GM12892 (cell line): ENCODE data around the gene PACSIN3.

ENCODE experiments used
- POLR2A ChIP-seq: IDR thresholded peaks from 2 replicates; pipeline ENCODE4 v1.6.1; 2011; ENCODE audit warnings: low read depth, low read length, control low read depth
- POLR2AphosphoS5 ChIP-seq: IDR thresholded peaks from 2 replicates; pipeline ENCODE4 v1.6.1; 2011; ENCODE audit warnings: low read depth, low read length, control low read depth
- TAF1 ChIP-seq: IDR thresholded peaks from 2 replicates; pipeline ENCODE4 v1.6.1; 2011; ENCODE audit warnings: low read depth, mild to moderate bottlenecking, control low read depth, low read length, borderline replicate concordance

DNA sequence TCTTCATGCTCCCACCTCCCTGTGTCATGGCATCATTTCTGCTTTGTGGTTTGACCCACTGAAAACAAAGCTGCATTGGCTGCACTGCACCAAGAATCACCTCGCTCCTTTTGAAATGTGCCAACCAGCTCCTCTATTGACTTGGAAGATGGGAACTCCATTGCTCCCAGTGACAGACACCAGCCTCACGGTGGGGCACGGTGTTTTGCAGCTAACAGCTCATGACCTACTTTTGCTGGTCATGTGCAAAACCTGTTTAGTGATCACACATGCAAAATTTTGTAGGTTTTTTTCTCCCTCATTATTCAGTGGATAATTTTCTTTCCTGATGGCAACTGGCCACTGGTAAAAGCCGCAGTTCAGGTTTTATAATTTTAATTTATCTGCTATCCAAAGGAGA, 46.4 kb downstream of the PACSIN3 start:
- TF ChIP-seq POLR2AphosphoS5 (no peak), POLR2A (no peak), TAF1 (no peak)
